HG03139 (cell line): ENCODE measurements around the gene ZNF740.

Source experiments
- ATAC-seq: cut with Tn5 transposase; IDR thresholded peaks from one replicate; pipeline ENCODE4 v1.9.1; 2021; ENCODE audit not compliant: unreplicated experiment

The ZNF740 gene

DNA sequence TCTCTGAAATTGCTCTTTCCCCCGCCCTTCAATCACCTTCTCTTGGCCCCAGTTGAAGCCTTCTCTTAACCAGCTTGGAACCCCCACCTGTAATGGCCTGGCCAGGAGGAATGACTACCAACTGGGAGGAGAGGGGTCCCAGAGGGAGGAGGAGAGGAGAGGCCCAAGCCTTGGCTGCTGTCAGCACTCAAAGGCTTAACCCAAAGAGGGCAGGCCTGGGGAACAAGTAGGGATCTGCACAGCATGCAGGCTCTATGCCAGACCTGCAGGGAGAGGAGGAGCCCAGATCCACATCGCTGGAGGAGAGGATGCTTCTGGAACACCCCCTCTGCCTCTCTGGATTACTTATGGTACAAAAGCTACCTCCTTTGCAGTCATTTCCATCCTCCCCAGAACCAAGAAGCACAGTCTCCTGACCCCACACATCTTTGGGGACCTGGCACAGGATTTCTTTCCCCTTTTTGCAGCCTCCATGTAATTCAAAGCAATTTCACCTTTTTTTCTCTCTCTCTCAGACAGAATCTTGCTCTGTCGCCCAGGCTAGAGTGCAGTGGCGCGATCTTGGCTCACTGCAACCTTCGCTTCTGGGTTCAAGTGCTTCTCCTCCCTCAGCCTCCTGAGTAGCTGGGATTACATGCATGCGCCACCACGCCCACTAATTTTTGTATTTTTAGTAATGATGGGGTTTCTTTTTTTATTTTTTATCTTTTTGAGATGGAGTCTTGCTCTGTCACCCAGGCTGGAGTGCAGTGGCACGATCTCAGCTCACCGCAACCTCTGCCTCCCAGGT lies 45.3 kb downstream of the ZNF740 start:
- ATAC-seq = no peak

DNA sequence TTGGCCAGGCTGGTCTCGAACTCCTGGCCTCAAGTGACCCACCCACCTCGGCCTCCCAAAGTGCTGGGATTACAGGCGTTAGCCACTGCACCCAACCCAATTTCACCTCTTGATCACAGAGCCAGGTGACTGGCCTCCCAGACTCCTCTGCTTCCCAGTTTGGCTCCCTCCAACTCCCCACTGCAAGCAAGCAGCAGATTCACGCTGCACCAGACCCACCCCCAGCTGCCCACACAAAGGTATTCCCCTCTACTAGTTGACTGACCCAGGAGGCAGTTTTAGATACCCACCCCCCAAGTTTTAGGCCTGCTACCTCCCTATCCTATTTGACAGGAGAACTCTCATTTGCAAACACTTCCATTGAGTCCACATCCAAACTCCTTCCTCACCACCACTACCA lies 46.3 kb downstream of the ZNF740 start:
- no peak for ATAC-seq

DNA sequence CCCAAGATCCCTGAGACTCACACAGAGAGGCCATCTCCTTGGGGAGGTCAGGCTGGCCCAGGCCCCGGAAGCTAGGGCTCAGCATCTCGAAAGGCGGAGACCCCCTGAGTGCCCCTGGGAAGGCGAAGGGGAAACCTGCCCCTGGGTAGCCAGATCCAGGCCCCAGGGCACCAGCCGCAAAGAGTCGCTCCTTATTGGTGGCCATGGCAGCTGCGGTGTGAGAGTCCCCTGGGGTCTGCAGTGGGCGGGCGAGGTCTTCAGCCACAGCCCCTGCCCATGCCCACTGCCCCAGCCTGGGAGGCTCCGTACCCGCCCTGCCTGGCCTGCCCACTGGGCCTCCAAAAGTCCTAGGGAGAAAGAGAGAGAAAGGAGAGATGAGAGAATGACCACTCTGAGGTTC lies 46.8 kb downstream of the ZNF740 start:
- no peak for ATAC-seq

DNA sequence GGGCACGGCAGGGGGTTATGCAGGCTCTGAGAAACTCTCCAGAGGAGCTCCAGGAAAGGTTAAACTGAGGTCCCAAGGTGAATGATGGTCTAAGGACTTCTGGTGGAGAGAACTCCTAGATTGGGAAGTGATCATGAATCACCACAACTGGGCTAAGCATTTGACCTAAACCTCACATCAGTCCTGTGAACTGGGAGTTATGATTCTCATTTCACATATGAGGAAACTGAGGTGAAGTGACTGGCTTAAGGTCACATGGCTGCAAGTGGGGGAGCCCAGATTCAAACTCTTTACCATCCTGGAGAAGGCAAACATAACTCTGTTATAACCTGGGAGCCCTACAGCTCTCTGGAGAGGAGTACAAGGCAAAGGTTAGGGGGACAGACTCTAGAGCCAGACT lies 47.3 kb downstream of the ZNF740 start:
- no peak for ATAC-seq

DNA sequence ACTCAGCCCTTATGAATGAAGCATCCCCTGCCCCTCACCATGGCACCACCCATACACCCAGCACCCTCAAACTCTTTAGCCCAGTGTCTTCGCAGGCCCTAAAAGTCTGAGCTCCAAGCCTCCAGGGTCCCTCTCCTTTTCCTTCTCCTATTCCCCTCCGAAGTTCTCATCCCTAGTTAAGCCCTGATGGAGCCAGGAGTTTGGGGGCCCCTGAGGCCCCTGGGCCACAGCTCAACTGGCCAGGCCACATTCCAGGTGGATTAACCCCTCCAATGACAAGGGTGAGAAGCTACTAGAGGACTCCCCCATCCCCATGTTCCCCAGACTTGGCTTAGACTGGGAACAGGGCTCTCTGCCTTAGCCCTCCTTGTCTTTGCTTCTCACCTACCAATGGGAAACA lies 48.9 kb downstream of the ZNF740 start:
- no peak for ATAC-seq

DNA sequence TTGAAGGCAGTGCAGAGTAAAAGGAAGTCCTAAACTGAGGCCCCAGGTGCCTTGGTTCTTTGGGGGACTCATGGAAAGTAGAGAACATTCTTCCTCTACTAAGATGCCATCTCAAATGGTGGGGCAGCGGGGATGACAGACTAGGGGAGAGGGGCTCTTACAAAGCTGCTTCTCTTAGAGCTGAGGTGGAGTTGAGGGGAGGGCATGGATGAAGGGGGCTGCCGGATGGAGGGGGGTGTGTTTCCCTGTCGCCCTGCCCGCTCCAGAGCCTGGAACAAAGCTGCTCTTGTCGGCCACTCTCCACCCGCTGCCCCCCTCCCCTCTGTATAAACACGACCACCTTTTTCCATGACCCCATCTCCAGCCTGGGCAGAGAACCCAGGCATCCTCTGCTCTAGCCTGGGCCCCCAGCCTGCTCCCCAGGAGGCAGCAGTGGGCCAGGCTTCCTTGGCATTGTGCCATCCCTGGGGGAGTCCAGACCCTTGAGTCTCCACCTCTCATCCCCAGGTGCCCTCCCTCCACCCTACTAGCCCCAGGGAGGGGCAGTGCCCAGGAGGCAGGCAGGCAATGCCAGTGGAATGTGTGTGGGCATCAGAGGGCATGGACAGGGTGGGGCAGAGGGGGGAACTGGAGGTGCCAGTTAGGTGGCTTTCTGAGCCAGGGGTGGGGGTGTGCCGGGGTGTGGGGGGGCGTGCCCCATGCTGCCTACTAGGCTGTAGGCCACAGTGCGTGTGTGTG lies 49.8 kb downstream of the ZNF740 start:
- no peak for ATAC-seq

DNA sequence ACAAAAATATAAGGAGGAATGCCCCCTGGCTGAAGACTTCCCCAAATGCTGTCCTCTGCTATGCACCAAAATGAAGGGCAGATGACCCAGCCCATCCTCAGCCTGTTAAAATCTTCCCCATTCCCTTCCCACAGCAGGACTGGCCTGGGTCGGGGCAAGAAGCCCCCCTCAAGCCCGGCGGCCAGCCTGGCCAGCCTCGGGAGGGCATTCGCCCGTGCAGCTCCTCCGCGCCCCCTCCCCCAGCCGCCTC lies 51.1 kb downstream of the ZNF740 start:
- ATAC-seq = no peak

DNA sequence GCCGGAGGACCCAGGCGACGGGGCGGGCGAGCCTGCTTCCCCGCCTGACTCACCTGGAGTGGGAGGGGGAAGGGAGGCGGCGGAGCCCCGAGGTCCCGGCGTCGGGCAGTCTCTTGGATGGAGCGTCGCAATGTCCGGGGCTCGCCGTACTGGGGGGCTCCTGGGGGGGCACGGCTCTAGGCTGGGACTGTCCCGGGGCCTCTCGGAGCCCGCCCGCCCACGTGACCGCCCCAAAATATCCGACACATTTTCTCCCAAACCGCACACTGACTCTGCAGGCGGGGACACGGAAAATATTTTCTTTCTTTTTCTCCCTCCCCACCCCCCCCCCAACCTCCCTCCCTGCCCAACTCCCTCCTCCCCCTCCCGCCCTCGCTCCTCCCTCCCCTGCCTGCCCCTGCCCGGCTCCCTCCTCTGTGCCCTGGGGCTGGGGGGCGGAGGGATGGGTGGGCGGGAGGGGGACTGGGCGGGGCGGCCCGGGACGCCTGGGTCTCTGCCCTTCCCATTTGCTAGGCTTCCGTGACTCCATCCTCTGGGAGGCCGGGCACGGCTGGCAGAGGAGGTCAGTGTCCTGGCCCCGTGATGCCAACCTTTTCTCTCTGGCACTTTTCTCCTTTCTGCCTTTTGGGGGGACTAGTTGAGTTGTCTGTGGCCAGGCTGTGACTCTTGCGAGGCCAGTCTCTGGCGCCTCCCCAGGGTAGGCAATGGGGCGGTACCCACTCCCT lies 51.6 kb downstream of the ZNF740 start, which contains the start of gene RARG:
TSS of gene RARG (minus strand) at position 289 of the 725 bp plus-strand sequence. CDS start 4,664 bp downstream, outside the sequence.
- ATAC-seq = no peak

DNA sequence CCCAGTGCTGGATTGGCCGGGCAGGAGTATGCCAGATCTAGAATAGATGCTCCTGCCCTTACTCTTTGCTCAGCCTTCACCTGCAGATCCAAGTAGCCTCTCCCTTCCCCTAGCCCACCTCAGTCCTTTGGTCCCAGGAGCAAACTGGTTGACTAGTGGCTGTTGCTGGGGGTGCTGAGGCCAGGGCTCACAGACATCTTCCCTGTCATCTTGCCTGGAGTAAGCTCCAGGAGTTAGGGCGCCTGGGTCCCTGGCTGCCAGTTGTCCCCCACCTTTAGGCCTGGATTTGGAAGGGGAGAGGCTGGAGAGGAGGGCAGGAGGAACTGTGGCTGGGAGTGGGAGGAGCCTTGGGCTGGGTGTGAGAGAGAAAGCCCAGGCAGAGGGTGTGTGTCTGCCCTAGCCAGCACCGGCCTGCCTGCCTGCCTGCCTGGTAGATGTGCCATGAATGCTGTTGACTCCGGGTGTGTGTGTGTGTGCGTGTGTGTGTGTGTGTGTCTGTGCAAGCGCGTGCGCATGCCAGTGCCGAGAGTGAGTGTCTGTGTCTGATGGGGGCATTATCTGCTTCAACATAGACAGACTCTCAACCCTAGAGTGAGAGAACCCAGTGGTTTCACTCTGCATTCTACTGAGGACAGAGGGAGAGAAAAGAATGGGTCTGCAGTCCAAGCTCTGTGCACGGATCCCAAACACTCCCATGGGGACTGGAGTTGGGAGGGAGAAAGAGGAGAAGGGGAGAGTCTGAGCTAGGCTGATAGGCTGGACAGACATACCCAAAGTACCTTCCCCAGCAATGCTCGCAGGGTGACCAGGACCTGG lies 52.3 kb downstream of the ZNF740 start:
- ATAC-seq = no peak

DNA sequence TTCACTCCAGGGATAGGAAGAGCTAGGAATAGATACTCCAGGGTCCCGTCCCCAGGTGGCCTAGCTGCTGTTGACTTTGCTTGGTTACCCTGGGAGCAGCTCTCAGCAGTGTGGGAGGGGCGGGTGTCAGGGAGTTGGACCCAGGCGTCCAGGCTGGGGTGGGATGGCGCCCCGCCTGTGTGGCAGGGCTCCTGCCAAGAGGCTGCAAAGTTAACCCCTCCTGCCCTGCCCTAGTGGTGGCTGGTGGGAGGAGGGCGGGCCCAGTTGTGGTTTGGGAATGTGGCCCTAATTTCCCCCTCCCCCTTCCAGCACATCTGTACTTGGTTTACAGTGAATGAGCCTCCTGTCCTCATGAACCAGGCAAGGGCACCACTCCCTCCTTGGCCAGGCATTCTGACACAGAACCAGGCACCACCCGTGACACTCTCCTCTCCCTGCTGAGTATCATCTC lies 53.2 kb downstream of the ZNF740 start:
- ATAC-seq = no peak

DNA sequence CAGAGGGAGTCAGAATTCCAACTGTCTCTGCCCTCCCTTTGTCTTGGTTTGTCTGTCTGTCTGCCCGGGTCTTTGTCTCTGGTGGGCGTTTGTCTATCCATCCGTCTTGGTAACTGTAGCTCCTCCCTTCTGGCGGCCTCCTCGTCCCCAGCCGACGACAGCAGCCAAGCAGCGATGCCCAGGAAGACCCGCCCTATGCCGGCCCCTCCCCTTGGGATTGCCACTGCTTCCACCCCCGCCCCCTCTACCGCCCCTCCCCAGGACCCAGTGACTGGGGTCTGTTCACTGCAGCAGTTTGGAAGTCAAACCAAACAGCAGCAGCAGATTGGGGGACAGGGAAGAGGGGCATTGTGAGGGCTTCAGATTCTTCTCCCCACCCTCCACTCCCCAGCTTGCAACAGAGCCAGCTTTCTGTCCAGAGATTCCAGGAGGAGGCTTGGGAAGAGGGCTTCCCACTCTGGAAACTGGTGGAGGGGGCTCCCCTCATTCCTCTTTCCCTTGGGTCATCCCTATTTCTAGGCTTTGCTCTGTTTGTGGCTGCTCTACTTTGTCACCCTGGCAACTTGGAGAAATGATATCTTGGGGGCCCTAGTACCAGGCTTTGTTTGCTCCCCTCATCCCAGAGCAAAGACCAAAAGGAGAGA lies 53.9 kb downstream of the ZNF740 start:
- ATAC-seq = no peak

DNA sequence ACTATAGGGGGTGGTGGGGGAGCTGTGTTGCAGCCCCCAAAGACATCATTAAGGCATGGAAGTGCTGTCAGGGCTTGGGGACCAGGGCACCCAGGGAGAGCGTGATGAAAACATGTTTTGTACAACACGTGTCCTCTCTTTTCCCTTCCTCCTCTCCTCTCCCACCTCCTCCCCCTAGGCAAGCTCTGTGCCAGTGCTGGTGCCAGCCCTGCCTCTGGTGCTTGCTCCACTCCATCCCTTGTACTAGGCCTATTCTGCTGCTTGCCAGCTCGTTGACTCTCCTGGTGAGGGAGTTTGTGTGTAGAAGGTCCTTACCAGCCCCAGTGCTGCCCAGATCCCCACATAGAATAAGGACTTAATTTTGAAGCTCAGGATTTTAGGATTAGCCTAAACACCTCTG lies 54.6 kb downstream of the ZNF740 start:
- ATAC-seq = no peak

DNA sequence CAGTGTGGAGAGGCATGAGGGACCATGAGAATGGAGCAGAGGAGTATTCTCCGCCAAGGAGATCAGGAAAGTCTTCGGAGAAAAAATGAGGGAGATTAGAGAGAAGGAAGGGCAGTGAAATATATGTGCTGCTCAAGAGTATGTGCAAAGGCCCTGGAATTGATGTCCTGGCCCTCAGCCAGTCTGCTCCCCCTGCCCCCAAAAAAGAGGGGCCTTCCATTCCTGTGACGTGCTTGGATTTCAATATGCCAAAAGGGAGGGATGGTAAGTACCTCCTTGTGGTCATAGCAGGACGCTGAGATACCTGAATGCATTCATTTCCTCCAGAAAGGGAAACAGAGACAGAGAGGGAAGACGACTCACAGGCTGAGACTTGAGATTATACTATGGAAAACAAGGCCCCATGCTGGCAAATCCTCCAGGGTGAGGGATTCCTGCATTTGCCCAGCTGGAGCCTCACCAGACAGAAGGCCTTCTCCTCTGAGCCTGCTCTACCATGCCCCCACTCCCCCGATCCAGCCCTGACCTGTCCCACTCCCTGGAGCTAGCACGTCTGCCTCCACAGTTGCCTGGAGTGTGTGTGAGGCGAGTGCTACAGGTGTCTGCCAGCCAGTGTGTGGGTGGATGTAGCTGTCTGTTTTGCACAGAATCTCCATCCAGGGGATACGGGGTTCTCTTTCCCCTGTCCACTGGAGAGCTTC lies 55.4 kb downstream of the ZNF740 start:
- no peak for ATAC-seq

DNA sequence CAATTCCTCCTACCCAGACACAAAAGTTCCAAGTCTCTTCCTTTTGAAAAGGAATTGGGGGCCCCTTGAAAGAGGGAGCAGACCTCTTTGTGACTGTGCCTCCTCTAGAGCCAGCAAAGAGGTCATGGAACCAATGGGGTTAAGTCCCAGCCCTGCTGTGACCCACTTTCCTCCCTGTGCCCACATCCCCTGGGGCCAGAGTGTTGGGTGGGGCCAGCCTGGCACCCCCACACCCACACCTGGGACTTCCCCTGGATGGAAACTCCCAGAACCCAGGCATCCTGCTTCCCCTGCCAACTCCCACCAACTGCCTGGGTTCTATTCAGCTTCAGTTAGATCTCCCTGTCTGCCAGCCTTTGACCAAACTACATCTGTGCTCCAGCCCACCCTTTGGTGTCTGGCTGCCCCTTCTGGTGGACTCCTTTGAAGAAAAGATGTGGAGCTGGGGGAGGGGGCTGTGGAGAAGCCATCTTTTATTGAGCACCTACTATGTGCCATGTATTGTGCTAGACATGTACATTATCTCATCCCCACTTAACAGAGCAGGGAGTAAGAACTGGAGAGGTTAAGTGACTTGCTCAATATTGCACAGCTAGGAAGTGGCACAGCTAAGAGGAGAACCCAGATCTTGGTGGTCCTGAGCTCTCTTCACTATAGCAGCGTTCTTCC lies 56.1 kb downstream of the ZNF740 start:
- no peak for ATAC-seq

DNA sequence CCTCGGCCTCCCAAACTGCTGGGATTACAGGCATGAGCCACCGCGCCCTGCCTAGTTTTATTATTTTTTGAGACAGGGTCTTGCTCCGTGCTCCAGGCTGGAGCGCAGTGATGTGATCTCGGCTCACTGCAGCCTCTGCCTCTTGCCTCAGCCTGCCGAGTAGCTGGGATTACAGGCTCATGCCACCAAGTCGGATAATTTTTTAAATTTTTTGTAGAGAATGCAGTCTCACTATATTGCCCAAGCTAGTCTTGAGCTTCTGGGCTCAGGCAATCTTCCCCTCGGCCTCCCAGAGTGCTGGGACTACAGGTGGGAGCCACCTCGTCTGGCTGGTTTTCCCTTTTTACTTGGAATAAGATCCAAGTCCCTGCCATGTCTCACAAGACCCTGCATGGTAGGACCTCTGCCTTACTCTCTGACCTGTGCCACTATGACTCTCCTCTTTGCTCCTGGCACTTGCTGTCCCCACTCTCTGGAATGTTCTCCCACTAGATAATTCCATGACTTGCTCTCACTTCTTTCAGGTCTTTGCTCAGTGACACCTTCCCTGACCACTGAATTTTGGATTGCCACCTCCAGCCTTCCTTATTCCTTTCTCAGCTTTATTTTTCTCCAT lies 59.2 kb downstream of the ZNF740 start:
- no peak for ATAC-seq

DNA sequence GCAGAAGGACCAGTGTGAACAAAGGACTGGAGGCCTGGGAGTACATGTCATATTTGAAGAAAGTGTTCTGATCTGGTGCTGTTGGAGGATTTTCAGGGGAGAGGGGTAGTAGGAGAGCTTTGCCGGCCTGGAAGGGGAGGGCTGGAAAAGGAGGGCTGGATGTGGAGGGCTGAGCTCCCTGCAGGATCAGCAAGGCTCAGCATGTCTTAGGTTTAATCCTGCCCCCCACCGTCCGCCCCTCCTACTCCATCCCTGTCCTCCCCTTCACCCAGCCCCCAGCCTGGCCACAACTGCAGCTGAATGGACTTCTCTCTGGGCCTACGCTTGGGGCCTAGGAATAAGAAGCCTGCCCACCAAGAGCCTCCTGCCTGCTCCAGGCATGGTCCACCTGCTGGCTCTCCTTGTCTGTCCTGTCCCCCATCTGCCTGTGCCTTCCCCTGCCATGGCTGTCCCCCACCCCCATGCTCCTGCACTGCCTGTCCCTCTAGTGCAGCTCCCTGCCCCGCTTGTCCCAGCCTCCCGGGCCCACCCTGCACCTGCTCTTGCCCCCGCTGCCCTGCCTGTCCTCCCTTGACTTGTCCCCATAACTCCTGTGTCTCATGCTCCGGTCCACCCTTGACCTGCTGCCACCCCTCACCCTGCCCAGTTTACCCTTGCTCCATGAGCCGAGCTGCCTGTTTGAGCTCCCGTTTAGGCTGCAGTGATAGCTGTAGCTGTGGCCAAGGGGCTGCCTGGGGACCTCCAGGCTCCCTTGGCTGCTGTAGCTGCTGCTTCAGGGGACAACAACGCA lies 61.3 kb downstream of the ZNF740 start:
- ATAC-seq = no peak

DNA sequence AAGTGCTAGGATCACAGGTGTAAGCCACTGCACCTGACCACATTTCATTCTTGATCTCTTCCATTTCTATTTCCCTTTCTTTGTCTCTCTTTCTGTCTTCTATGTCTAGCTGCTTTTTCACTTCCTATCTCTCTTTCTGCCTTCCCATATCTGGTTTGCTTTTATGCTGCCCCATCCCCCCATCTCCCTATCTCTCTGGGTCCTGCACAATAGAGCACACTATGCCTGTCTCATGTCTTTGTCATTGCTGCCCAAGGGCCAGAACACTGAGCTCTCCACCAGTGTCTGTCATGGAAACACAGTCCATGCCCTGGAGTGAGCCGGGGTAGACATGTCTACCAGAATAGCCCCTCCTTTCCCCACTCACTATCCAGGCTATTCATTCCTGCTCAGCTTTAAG lies 63.8 kb downstream of the ZNF740 start:
- ATAC-seq = no peak
